C4-2B (cell line): ENCODE data around the gene OVOL3.

ENCODE experiments used
- H3K27ac ChIP-seq: fragments of 450-650 bp; 2 replicates; pipeline ENCODE4 v1.5.1; 2017
- CTCF ChIP-seq: fragments of 450-650 bp; conservative IDR thresholded peaks from 2 replicates; pipeline ENCODE4 v1.5.1; 2017; ENCODE audit warnings: mild to moderate bottlenecking
- ZFX ChIP-seq: fragments of 450-650 bp; IDR thresholded peaks from 2 replicates; pipeline ENCODE4 v1.6.1; 2017

Gene OVOL3

GRCh38 chr19:36101550-36102327, 9.2 kb upstream of the OVOL3 start:
- H3K27ac ChIP-seq = no peak overlapping the region
- TF ChIP-seq CTCF (no peak), ZFX (no peak)

GRCh38 chr19:36103040-36103626, 7.8 kb upstream of the OVOL3 start:
- no peak for TF ChIP-seq CTCF
- TF ChIP-seq ZFX = no peak
- H3K27ac ChIP-seq = no peak overlapping the region

- TF ChIP-seq ZFX = no peak
- TF ChIP-seq CTCF = no peak
- no peak overlapping the region for H3K27ac ChIP-seq
Measured at GRCh38 chr19:36103842-36104552, 6.9 kb upstream of the OVOL3 start.

- H3K27ac ChIP-seq = no peak overlapping the region
- TF ChIP-seq ZFX (no peak), CTCF (no peak)
Measured at GRCh38 chr19:36106441-36106840, 4.5 kb upstream of the OVOL3 start.

- H3K27ac ChIP-seq = no peak overlapping the region
- TF ChIP-seq CTCF (no peak), ZFX (no peak)
Measured at GRCh38 chr19:36106991-36107390, 4.0 kb upstream of the OVOL3 start.

GRCh38 chr19:36108684-36109083, 2.3 kb upstream of the OVOL3 start:
- no peak for TF ChIP-seq CTCF
- no peak for TF ChIP-seq ZFX
- no peak overlapping the region for H3K27ac ChIP-seq

GRCh38 chr19:36111200-36111539, 227 bp downstream of the OVOL3 start:
- TF ChIP-seq ZFX (no peak), CTCF (no peak)
- no peak overlapping the region for H3K27ac ChIP-seq
